ENCODE measurements around the gene GALNT11. TPM values are rescaled to one million over a fixed set of nuclear protein-coding genes. Genes with fewer than 3 reads are reported as not detected.
A peak's percentile ranks its signal among the peaks of the same experiment; 100 is the strongest.
"Not testable (repeated sequence)": the region's sequence is repeated elsewhere in the genome, so short reads cannot be mapped to it uniquely, and the experiment has no call there.

The GALNT11 gene
- polyA plus RNA-seq, 2 of the 4 experiments (the other 2 are of a cell fraction), result 27.4 to 44.3 TPM

GRCh38 chr7:152038410-152038809, 12.9 kb downstream of the GALNT11 start:
- CTCF ChIA-PET, result interaction anchor here (0.6 to 1.7 kb wide), 3 partner anchors 9 to 556 kb away, joined by 3 to 5 read pairs (median 3); no protein-coding TSS in a partner anchor
- H3K27ac ChIP-seq; DNase-seq (ENCODE audit: low read depth in 1 of 2, low spot score in 1 of 2); POLR2A ChIA-PET; H3K4me3 ChIP-seq; H3K4me2 ChIP-seq; ATAC-seq; H3K9me3 ChIP-seq; H3K4me1 ChIP-seq; FAIRE-seq: not testable (repeated sequence)
- 94% methylated on average over 5 of the region's 5 CpGs for WGBS (ENCODE audit: missing lambda C conversion rate)

GRCh38 chr7:152043086-152043485, 17.6 kb downstream of the GALNT11 start:
- ATAC-seq; H3K4me2 ChIP-seq; POLR2A ChIA-PET; CTCF ChIA-PET; H3K27ac ChIP-seq; FAIRE-seq; H3K4me3 ChIP-seq; H3K4me1 ChIP-seq; DNase-seq (ENCODE audit: low read depth in 1 of 2, low spot score in 1 of 2): not testable (repeated sequence)
- H3K9me3 ChIP-seq, result peaks cover 12% of the 10 kb centered on the region
- 94% methylated on average over 8 of the region's 8 CpGs for WGBS (ENCODE audit: missing lambda C conversion rate)

GRCh38 chr7:152044909-152045308, 19.4 kb downstream of the GALNT11 start:
- not testable (repeated sequence) for H3K4me1 ChIP-seq
- WGBS (ENCODE audit: missing lambda C conversion rate), result 46% methylated on average over 3 of the region's 3 CpGs

GRCh38 chr7:152046531-152046930, 21.1 kb downstream of the GALNT11 start:
- DNase-seq (ENCODE audit: low read depth in 1 of 2, low spot score in 1 of 2), result no peak
- no peak for ATAC-seq
- no peak for FAIRE-seq
- H3K4me2 ChIP-seq, result no peak overlapping the region
- CTCF ChIA-PET, result no interaction called here
- TF ChIP-seq CTCF (IDR thresholded peaks at IDR 0.05) (no peak), BCL3 (IDR thresholded peaks at IDR 0.05) (no peak), ZFP36 (IDR thresholded peaks at IDR 0.05; ENCODE audit: borderline replicate concordance, partially characterized antibody) (no peak), ELK1 (IDR thresholded peaks at IDR 0.05; ENCODE audit: low read depth, low read length) (no peak), REST (IDR thresholded peaks at IDR 0.05) (no peak), SMC3 (IDR thresholded peaks at IDR 0.05) (no peak), RNF2 (IDR thresholded peaks at IDR 0.05; ENCODE audit: borderline replicate concordance, low read depth) (no peak), HOXB5 (CRISPR knock-in tag; IDR thresholded peaks at IDR 0.05) (no peak), GATA3 (IDR thresholded peaks at IDR 0.05; ENCODE audit: borderline replicate concordance) (no peak), NR3C1 (IDR thresholded peaks at IDR 0.05) (no peak), ATOH8 (CRISPR knock-in tag; IDR thresholded peaks at IDR 0.05; ENCODE audit: low read depth) (no peak), KDM5A (IDR thresholded peaks at IDR 0.05) (no peak), TFCP2L1 (CRISPR knock-in tag; IDR thresholded peaks at IDR 0.05) (no peak), CBX8 (IDR thresholded peaks at IDR 0.05) (no peak), ZSCAN20 (CRISPR knock-in tag; IDR thresholded peaks at IDR 0.05) (no peak), RFX5 (IDR thresholded peaks at IDR 0.05) (no peak), JUNB (IDR thresholded peaks at IDR 0.05) (no peak), RCOR1 (IDR thresholded peaks at IDR 0.05; ENCODE audit: low read depth, low read length) (no peak), PBX3 (IDR thresholded peaks at IDR 0.05) (no peak), HES2 (IDR thresholded peaks at IDR 0.05) (no peak)
- peaks cover 12% of the 10 kb centered on the region for H3K9me3 ChIP-seq
- no peak overlapping the region for H3K4me3 ChIP-seq
- POLR2A ChIA-PET, result no interaction called here
- no peak overlapping the region for H3K27ac ChIP-seq
- H3K4me1 ChIP-seq, result no peaks in the 10 kb centered on the region; the same call in 2 of the 3 replicates

More at GRCh38 chr7:152044909-152045308, 19.4 kb downstream of the GALNT11 start:
- ATAC-seq; H3K27ac ChIP-seq; DNase-seq (ENCODE audit: low read depth in 1 of 2, low spot score in 1 of 2); H3K4me3 ChIP-seq; POLR2A ChIA-PET; CTCF ChIA-PET; H3K4me2 ChIP-seq: not testable (repeated sequence)
- peaks cover 12% of the 10 kb centered on the region for H3K9me3 ChIP-seq
- peak; percentile 23 for FAIRE-seq

Data from A549 (cell line).